Ramos (cell line): ENCODE results near the gene C1QL3.

Experiments
- in situ Hi-C: fragments of 300-500 bp; cut with MboI; formaldehyde crosslinking; loops from one replicate; pipeline ENCODE4 v1.14.3; 2022; ENCODE audit warnings: low sequenced_read_pairs; ENCODE audit not compliant: unreplicated experiment

Gene C1QL3

GRCh38 chr10:16497911-16498310 is 23.8 kb downstream of the C1QL3 start:
- in situ Hi-C loops = no loop called here

- in situ Hi-C loops = no loop called here
Measured at GRCh38 chr10:16493884-16494536, 27.7 kb downstream of the C1QL3 start.

- in situ Hi-C loops = no loop called here
Measured at GRCh38 chr10:16491933-16492332, 29.7 kb downstream of the C1QL3 start.

- in situ Hi-C loops = no loop called here
Measured at GRCh38 chr10:16490511-16490910, 31.2 kb downstream of the C1QL3 start.

GRCh38 chr10:16483241-16483917 is 38.3 kb downstream of the C1QL3 start:
- in situ Hi-C loops = no loop called here

- in situ Hi-C loops = no loop called here
Measured at GRCh38 chr10:16481052-16481728, 40.5 kb downstream of the C1QL3 start.

- in situ Hi-C loops = no loop called here
Measured at GRCh38 chr10:16478801-16479200, 42.9 kb downstream of the C1QL3 start.

- in situ Hi-C loops = no loop called here
Measured at GRCh38 chr10:16477757-16478156, 43.9 kb downstream of the C1QL3 start.

- in situ Hi-C loops = no loop called here
Measured at GRCh38 chr10:16472828-16473227, 48.9 kb downstream of the C1QL3 start.

- in situ Hi-C loops = no loop called here
Measured at GRCh38 chr10:16470747-16471146, 50.9 kb downstream of the C1QL3 start.

- in situ Hi-C loops = no loop called here
Measured at GRCh38 chr10:16466001-16466400, 55.7 kb downstream of the C1QL3 start.
